GM12891 (cell line): ENCODE measurements around the gene RIPOR3.

Experiments
- POLR2A ChIP-seq: IDR thresholded peaks from 2 replicates; pipeline ENCODE4 v1.6.1; 2011; ENCODE audit warnings: low read depth, low read length, control low read depth
- POLR2AphosphoS5 ChIP-seq: IDR thresholded peaks from 2 replicates; pipeline ENCODE4 v1.6.1; 2011; ENCODE audit warnings: low read depth, low read length, control low read depth
- POU2F2 ChIP-seq: IDR thresholded peaks from 2 replicates; pipeline ENCODE4 v1.6.1; 2011; ENCODE audit warnings: low read depth, mild to moderate bottlenecking, control low read depth, low read length, moderate library complexity
- SPI1 ChIP-seq: IDR thresholded peaks from 2 replicates; pipeline ENCODE4 v1.6.1; 2011; ENCODE audit warnings: low read depth, low read length, control low read depth
- TAF1 ChIP-seq: IDR thresholded peaks from 2 replicates; pipeline ENCODE4 v1.6.1; 2011; ENCODE audit warnings: low read depth, low read length, control low read depth

DNA sequence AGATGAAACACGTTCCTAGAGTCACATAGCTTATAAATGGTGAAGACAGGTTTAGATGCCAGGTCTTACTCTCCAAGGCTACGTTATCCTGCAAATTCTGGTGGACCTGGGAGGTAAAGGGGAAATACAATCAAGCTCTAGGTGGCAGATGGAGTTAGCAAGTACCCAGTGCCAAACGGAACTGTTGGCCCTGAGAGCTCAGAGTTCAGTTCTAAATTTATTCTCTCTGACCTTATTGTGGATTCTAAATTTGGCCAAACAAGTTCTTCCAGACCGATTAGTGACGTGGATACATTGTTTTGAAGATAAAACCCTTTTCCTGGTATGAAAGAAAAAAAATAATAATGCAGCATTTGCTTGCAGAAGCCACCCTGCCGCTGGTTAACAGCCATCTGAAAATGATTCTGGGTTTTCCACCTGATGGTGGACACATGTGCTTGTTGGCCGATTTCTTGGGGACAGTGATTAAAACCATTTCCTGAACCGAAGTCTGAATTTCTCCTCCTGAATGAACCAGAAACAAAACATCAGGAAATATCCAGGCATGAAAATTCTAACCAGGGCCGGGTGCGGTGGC, 32.5 kb downstream of the RIPOR3 start:
- TF ChIP-seq POLR2A (no peak), TAF1 (no peak), POLR2AphosphoS5 (no peak), SPI1 (no peak), POU2F2 (no peak)
